Embryonic facial prominence (tissue), 1 donor: ENCODE measurements around the gene TLK1.

ENCODE experiments used
- DNase-seq: peaks from one replicate; pipeline ENCODE4 v3.0.0-alpha.2; 2016; ENCODE audit errors: extremely low spot score

The TLK1 gene

DNA sequence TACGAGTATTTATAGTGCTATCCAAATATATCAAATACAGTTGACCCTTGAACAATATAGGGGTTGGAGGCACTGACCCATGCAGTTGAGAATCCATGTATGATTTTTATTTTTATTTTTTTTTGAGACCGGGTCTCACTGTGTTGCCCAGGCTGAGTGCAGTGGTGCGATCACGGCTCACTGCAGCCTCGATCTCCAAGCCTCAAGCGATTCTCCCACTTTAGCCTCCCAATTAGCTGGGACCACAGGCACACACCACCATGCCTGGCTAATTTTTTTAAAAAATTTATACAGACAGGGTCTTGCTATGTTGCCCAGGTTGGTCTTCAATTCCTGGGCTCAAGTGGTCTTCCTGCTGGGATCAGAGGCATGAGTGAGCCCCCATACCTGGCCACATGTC is 161.0 kb downstream of the TLK1 start:
- DNase-seq: no peak

DNA sequence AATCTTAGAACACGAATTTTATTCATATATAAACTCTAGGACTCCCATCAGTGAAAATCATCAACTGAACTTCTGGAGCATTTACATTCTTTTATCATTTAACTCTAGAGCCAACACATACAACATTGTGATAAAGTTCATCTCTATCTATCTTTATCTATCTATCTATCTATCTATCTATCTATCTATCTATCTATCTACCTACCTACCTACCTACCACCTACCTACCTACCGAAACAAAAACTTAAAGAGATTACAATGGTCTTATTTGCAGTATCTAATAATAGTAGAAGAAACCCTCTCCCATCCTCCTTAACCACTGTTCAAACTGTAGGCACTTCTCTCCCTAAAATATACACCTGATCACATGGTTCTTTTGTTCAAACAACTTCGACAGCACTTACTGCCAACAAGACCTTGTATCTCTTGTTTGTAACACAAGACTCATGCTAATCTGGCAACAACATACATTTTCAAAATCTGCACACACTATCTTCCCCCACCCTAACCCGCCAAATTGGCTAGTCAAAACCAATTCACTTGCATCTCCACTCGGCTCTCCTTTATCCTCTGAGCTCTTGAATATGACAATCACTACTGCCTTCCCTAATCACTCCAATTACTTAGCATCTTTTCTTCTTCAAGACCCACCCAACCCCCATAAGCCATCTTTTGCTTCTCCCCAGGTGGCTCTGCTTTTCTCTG is 162.6 kb downstream of the TLK1 start:
- DNase-seq: no peak

DNA sequence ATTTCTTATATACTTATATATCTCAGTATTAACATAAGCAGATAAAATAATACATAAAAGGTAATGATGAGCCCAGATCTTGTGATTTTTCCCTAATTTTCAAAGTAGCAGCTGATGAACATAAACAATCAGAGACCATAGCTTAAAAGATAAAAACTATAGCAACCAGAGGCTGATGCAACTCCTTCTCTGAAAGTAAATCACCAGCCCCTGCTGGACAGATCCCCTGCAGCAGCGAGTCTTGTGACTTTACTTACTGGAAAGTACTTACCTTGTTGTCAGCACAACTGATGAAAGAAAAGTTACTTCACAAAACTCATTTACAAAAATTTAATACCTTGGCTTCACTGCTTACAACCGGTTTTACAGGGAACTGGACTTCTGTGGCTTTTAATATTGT is 164.4 kb downstream of the TLK1 start:
- no peak for DNase-seq

DNA sequence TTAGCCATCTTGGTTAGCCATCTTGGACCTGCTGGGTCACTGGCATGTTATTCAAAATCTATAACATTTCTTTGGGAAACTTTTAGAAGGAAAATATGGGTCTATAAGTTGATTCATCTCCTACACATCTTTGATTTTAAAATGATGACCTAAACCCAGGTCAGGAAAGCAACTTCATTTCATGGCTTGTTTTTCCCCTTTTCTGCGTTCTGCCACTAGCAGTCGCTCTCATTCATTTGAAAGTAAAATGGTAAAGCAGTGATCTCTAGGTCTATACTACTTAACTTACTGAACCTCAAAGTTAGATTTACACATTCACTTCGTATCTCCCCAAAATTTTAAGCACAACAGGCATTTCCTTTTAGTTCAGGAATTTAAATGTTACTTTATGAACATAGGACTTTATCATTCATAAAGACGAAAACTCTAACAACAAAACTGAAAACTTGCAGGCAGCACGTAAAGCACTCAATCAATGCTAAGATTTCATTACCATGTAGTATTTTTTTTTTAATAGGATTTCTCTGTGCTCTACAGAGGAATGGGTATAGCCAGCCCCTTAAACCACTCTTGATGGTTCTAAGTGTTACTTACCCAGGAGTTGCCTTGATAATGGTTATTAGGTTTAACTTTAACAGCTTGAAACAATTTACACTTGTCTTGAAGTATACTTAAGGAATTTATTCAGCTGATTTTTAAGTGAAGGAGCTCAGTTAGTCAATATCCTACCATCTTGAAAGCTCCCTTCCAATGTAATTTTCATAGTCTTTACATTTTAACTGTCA is 169.1 kb downstream of the TLK1 start:
- no peak for DNase-seq

DNA sequence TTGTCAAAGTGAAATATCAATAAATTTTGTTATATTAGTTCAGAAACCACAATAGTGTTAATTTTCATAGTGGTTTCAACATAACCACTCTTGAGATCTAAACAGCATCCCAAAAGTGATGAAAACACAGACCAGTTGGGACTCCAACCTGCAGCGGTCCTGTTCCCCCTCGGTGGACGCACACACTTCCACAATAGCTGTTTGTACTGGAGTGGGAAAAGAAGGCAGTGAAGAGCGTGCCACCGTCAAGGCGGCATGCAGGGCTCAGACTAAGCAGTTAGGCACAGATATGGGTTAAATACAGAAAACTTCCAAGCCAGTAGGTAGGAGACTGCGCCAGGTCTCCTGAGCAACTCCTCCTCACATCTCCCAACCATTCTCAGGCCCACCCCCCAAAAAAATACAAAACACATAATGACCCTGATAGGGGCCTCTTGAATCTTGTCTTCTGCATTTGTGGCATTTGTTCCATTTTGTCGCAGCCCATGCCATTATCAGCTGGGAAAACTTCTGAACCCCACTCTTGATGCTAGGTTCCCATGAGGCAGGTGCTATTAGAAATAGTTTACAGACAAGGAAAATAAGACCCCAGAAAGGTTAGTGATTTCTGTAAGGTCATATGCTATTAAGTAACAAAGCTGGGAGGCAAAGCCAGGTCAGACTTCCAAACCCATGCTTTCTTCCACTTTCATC is 174.0 kb downstream of the TLK1 start:
- no peak for DNase-seq

DNA sequence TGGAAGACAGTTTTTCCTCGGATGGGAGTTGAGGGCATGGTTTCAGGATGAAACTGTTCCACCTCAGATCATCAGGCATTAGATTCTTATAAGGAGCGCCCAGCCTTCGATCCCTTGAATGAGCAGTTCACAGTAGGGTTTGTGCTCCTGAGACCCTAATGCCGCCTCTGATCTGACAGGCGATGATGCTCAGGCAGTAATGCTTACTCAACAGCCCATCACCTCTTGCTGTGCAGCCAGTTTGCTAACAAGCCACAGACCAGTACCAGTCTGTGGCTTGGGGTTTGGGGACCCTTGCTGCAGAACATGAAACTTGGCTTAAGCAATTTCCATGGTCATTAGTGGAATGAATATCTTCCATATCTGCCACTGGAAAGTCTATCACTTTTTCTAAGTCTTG is 175.3 kb downstream of the TLK1 start:
- DNase-seq: no peak

DNA sequence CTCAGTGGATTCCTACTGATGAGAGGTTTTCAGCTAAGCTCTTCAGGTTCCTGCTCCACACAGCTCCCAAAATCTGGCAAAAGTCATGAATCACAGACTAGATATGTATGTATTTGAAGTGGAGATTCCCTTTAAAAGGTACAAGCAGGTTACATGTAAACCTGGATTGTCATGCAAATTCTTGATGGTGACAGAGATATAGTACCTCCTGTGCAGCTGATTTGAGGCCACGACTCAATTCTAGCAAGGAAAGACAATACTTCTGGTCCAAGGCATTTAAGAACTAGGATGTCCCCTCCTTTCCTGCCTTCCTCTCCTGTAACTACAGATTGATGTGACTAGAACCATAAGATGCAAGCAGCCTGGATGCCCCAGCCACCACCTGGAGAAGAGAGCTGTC is 176.6 kb downstream of the TLK1 start:
- DNase-seq: no peak

DNA sequence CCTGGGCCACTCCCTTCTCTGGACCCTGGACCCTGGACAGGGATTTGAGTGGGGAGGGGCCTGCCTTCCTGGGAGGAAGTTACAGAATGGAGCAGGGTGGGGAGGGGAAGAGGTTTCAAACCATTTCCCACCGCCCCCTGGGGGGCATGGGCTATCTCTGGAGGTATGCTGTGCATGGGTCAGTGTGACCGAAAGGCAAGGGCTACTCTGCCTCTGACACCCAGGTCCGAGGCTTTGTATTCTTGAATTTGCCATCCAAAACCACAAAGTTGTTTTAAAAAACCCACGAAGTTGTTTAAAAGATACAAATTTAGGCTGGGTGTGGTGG is 184.8 kb downstream of the TLK1 start:
- no peak for DNase-seq

DNA sequence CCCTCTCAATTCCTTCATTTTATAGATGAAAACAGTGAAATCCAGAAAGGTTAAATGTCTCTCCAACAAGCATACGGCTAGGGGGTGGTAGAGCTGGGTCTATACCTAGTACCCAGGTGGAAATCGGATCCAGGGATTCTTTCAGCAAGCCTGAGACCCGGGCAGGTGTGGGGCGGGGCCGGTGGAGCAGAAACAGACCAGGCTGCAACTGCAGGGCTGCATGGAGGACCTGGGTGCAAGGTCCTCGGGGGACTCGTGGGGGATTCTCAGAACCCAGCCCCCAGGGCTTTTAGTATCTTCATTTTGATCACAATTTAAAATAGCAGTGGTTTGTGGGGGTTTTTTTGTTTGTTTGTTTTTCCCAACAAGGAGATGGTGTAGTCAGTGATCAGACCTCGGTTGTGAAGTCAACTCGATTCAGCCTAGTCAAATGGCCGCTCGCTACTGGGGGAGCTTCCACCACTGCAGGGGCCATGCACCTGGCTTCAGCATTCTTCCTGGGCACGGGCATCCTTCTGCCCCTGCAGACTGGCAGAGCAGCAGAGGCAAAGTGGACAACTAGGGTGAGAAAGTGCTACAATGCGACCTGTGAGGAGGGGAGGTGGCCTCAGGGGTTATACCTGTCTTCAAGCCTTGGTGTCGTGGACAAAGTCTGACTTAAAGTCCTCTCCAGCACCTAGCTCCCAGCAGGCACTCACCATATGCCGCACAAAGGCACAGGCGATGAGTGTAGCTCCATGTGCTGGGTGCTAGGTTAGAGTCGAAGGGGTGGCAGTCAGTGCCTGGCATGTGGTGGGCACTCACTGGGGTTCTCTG is 185.4 kb downstream of the TLK1 start:
- no peak for DNase-seq

DNA sequence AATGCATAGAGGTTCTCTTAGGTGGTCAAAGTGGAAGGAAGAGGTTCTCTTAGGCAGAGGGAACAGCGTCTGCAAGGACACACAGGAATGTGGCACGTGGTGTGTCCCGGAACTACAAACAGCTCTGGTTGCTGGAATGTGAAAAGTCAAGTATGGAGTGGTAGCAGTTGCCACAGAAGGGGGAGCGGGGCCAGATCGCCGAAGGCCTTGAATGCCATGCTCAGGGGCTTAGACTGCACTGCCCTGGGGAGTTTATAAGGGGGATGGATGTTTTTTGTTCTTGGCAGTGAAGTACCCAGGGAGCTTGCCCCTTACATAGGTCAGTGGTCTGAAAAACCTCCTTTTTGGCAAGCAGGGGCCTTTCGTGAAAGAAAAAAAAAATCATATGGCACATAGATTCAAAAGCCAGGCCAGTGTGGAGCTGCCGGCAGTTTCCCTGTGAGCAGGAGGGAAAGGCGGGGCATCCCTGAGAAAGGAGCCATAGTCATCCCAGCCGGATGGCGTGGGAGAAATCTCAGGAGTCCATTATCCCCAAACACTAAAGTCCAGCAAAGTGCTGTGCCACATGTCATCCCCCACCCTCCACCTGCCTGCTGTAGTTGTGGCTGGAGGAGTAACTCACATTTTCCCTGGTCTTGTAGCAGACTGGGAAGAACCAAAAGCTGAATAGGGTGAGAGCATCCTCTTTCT is 186.2 kb downstream of the TLK1 start:
- DNase-seq: no peak

DNA sequence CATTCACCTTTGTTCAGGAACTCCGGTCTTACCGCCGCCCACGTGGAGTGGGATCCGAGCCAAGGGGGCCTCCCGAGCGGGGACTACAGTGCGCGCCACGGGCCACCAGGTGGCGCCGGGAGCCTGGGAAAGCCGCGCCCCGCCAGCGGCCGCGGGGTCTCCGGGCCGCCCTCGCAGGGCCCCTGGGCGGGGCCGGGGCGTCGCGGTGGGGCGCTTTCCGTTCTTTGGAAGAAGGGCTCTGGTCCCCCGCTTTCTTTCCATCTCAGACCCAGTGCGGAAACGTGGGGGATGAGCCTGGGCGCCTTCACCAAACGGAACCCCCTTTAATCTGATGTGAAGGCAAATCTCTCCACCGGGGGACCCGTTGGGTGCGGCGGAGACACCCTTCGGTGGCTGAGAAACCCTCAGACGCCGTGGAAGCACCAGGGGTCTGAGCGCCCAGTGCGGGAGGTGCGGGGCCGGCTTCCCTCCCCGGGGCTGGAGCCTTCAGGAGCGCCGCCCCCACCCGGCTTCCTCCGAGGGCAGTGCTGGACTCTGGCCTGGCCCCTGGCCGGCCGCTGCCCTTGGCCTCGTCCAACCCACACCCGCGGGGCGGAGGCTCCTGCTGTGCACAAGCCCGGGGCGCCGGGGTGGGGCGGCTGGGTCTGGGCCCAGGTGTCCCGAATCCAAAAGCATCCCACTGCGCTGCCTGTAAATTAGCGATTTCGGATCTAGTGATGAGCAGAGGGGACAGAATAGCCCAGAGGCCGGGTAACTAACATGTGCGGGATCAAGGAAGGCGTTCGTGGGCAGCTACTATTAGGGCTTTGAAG is 187.0 kb downstream of the TLK1 start:
- DNase-seq: peak; percentile 50

DNA sequence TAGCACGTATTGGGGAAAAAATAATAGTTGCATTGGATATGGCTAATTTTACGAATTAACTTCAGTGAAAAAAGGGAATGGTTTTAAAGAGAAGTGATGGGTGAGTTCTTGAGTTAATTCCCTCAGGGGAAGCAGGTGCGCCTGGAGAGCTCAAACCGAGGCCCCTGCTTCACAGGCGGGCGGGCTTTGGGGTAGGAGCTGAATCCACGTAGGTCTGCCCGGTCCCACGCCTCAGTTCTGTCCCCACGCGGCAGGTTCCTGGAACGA is 187.5 kb downstream of the TLK1 start:
- DNase-seq: no peak

DNA sequence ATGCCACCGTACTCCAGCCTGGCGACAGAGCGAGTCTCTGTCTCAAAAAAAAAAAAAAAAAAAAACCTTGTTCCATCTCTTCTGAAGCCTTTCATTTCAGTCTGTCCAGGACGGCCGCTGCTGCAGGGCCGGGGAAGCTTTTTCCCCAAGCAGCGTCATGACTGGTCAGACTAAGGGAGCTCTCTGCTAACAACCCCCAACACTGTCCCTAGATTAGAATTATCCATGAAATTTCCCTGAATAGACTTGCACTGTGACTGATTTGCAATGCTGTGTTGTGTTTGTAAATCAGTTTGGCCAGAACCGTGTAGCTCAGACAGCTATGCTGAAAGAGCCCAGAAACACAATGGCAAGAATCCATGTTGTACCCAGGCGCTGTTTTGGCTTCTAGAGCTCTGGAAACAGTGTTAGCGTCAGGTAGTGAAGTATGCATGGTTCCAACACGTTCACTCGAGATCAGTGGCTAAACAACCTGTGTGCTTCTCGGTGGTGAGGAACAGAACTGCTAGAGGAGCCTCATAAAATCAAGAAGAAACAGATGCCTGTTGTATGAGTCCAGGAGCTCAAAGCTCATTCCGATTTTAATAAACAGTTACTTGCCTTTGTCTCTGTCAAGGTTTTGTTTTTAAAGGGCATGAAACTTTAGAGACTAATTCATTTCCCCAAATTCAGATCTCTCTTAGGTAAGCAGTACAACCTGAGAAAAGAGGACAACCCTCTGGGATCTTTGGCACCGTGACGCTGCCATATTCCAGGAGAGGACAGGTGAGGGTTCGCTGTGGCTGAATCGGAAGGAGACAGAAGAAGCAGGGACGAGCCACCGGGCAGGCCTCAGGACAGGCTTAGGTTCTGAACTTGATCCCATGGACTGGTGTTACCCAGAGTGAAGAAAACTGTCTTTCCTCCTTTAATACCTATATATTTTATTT is 188.1 kb downstream of the TLK1 start:
- DNase-seq: no peak

DNA sequence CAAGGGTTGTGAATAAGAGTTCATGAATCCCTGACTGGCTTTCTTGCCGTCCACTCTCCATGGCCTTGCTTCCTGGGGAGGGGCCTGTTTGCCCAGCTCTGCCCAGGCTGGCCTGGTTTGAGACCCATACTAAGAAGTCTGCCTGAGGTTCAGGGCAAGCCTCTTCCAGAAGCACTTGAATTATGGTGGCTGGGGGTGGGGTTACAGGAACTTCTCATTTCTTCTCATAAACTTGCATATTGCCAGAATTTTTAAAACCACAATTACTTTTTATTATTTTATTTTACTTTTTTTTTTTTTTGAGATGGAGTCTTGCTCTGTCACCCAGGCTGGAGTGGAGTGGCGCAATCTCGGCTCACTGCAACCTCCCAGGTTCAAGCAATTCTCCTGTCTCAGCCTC is 189.6 kb downstream of the TLK1 start:
- no peak for DNase-seq

DNA sequence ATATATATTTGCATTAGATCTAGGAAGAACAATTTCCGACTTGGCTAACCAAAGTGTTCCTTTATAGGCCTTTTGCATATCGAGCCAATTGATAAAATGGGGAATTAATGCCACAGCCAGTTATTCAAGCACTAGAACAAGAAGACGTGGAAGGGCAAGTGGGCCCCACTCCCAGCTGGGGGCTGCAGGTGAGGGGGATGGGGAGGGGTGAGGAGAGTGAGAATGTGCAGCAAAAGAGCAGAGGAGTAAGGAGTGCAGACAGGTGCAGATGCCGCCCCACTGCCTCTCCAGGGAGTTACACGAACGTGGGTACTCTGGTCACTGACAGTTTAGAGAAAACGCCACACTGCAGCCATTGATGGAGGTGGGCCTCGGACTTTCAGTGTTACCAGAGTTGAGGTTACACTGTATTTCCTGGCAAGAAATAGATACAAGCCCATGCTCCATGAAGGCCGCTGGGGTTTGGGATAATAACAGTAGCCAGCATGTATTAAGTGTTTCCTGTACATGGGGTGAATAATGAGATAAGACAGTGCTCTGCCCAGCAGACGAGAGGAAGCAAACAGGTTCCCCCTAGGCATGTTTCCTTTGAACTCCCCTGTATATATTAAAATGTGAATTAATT is 190.7 kb downstream of the TLK1 start:
- no peak for DNase-seq

DNA sequence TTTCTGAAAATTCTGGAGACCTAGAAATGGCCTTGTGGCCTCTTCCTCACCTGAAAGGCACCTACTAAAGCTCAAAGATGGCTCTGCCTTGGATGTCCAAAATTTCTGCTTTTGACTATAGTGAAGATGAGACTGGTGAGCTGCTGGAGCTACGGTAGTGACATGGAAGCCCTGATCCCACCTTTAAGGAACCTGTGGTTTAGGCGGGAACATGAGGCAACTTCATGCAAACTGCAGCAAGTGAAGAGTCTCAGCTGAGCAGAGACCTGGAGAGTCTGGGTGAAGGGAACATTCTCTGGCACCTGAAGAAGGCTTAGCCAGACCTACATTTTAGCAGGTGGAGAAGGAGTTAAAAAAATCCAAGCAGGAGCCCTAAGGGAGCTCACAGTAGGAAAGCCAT is 191.7 kb downstream of the TLK1 start:
- DNase-seq: no peak

DNA sequence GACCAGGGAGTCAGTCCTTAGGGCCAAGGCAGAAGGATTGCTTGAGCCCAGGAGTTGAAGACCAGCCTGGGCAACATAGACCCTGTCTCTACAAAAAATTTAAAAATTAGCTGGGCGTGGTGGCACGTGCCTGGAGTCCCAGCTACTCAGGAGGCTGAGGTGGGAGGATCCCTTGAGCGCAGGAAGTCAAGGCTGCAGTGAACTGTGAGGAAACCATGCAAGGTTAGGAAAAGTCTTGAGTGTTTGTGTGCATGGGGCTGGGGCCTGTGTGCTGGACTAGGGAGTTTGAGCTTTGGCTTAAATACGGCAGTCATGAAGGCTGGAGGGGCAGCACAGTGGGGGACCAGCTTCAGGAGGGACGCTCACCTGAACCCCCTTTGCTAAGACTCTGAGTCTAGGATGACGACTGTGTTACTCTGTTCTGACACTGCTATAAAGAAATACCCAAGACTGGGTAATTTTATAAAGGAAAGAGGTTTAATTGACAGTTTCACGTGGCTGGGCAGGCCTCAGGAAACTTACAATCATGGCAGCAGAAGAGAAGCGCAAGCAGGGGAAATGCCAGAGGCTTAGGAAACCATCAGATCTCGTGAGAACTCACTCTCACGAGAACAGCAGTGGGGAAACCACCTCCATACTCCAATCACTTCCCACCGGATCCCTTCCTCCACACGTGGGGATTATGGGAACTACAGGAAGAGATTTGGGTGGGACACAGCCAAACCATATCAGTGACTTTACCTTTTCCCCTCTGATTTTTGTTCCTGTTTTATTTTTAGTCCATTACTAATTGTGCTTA is 192.3 kb downstream of the TLK1 start:
- no peak for DNase-seq

DNA sequence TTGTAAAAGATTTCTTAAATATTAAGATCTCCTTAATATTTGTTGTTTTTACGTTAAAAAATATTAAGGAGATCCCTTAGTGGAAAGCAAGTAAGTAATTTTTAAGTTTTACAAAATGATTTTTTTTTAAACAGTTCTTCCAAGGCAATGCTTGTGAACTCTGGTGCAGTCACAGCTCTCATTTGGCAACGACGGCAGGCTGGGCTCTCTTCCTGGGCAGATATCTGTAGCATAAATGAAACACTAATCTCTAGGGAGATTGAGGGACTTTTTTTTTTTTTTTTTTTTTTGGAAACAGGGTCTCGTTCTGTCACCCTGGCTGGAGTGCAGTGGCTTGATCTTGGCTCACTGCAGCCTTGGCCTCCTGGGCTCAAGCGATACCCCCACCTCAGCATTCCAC is 193.1 kb downstream of the TLK1 start:
- DNase-seq: no peak
